HEK293 (cell line): ENCODE measurements around the gene ETDC.
"Not testable (repeated sequence)": the region's sequence is repeated elsewhere in the genome, so short reads cannot be mapped to it uniquely, and the experiment has no call there.

Experiments
- CTCF ChIA-PET: fragments of 350-600 bp; formaldehyde crosslinking; extraction: SDS; loops from one replicate; lab custom pipeline; 2021; ENCODE audit warnings: antibody characterized with exemption; lab: Yijun Ruan, JAX
- POLR2A ChIA-PET: fragments of 300-600 bp; formaldehyde crosslinking; extraction: SDS; loops from one replicate; lab custom pipeline; 2020; ENCODE audit warnings: antibody characterized with exemption, inconsistent platforms; lab: Yijun Ruan, JAX
- H3K27ac ChIP-seq: fragments of 200-500 bp; sonication (Bioruptor generic); 2 replicates; pipeline ENCODE4 v1.5.1; 2014; ENCODE audit warnings: low read depth, low read length, control low read depth, inconsistent platforms; ENCODE audit errors: extremely low read depth
- H3K36me3 ChIP-seq, 2 experiments: fragments of 200-500 bp in 1 of 2; sonication (Bioruptor generic) in 1 of 2; 1 replicate in 1 of 2; 2 replicates in 1 of 2; pipeline ENCODE4 v1.5.1; 2014 to 2017; ENCODE audit warnings: inconsistent platforms in 2 of 2, low read length in 2 of 2; ENCODE audit not compliant: control insufficient read depth in 2 of 2, insufficient read depth in 1 of 2
- H3K4me1 ChIP-seq: fragments of 200-500 bp; sonication (Bioruptor generic); 2 replicates; pipeline ENCODE4 v1.5.1; 2014; ENCODE audit warnings: mild to moderate bottlenecking, low read length, inconsistent platforms; ENCODE audit not compliant: control insufficient read depth, insufficient read depth
- H3K4me3 ChIP-seq: 2 replicates; pipeline ENCODE4 v1.5.1; 2011; ENCODE audit warnings: low read depth, mild to moderate bottlenecking, control low read depth, low read length, moderate library complexity
- H3K9me3 ChIP-seq: fragments of 200-500 bp; sonication (Bioruptor generic); 2 replicates; pipeline ENCODE4 v1.5.1; 2014; ENCODE audit warnings: low read depth, low read length, inconsistent platforms; ENCODE audit not compliant: control insufficient read depth, insufficient read depth
- BCL11A ChIP-seq: fragments of 450-650 bp; formaldehyde crosslinking; IDR thresholded peaks from 2 replicates; pipeline ENCODE4 v1.5.1; 2016; ENCODE audit warnings: low read depth, missing biosample characterization, missing genetic modification characterization
- SETDB1 ChIP-seq: IDR thresholded peaks from one replicate; pipeline ENCODE4 v1.6.1; 2017; ENCODE audit warnings: mild to moderate bottlenecking, low read length, moderate library complexity, mixed read lengths; ENCODE audit not compliant: insufficient read length
- YY1 ChIP-seq: fragments of 450-650 bp; formaldehyde crosslinking; IDR thresholded peaks from 2 replicates; pipeline ENCODE4 v1.5.1; 2018; ENCODE audit warnings: missing biosample characterization, missing genetic modification characterization
- ZNF174 ChIP-seq: fragments of 450-650 bp; formaldehyde crosslinking; IDR thresholded peaks from 2 replicates; pipeline ENCODE4 v1.5.0; 2017; ENCODE audit warnings: missing biosample characterization, mild to moderate bottlenecking, missing genetic modification characterization
- ZNF274 ChIP-seq, 2 experiments: fragments of 200-500 bp in 1 of 2; fragments of 450-650 bp in 1 of 2; sonication (Bioruptor generic) in 1 of 2; formaldehyde crosslinking in 1 of 2; IDR thresholded peaks; 2 replicates each; pipeline versions ENCODE4 v1.5.1 to v1.6.1; 2014 to 2016; ENCODE audit warnings: borderline replicate concordance in 1 of 2, inconsistent platforms in 1 of 2, low read length in 1 of 2, missing biosample characterization in 1 of 2, missing genetic modification characterization in 1 of 2
- ZNF350 ChIP-seq: fragments of 450-650 bp; formaldehyde crosslinking; IDR thresholded peaks from 2 replicates; pipeline ENCODE4 v1.5.0; 2017; ENCODE audit warnings: missing biosample characterization, mild to moderate bottlenecking, missing genetic modification characterization
- ZNF510 ChIP-seq: fragments of 450-650 bp; formaldehyde crosslinking; IDR thresholded peaks from 2 replicates; pipeline ENCODE4 v1.5.1; 2018; ENCODE audit warnings: mild to moderate bottlenecking, missing genetic modification characterization, missing biosample characterization; ENCODE audit not compliant: insufficient replicate concordance
- ZNF610 ChIP-seq: fragments of 450-650 bp; formaldehyde crosslinking; IDR thresholded peaks from 2 replicates; pipeline ENCODE4 v1.5.1; 2016; ENCODE audit warnings: missing biosample characterization, missing genetic modification characterization, borderline replicate concordance
- ZNF677 ChIP-seq: fragments of 450-650 bp; IDR thresholded peaks from 2 replicates; pipeline ENCODE4 v1.5.0; 2018; ENCODE audit warnings: missing biosample characterization, mild to moderate bottlenecking, missing genetic modification characterization, moderate library complexity
- TF ChIP-seq, protein P1 (sequence below): fragments of 450-650 bp; formaldehyde crosslinking; IDR thresholded peaks from 2 replicates; pipeline ENCODE4 v1.5.1; 2017; ENCODE audit warnings: missing biosample characterization, missing genetic modification characterization
- TF ChIP-seq, protein P2 (sequence below): fragments of 450-650 bp; formaldehyde crosslinking; IDR thresholded peaks from 2 replicates; pipeline ENCODE4 v1.5.1; 2016; ENCODE audit warnings: missing biosample characterization, missing genetic modification characterization
- TF ChIP-seq, protein P3 (sequence below): fragments of 450-650 bp; formaldehyde crosslinking; IDR thresholded peaks from 2 replicates; pipeline ENCODE4 v1.5.1; 2017; ENCODE audit warnings: missing biosample characterization, missing genetic modification characterization

Gene ETDC

DNA sequence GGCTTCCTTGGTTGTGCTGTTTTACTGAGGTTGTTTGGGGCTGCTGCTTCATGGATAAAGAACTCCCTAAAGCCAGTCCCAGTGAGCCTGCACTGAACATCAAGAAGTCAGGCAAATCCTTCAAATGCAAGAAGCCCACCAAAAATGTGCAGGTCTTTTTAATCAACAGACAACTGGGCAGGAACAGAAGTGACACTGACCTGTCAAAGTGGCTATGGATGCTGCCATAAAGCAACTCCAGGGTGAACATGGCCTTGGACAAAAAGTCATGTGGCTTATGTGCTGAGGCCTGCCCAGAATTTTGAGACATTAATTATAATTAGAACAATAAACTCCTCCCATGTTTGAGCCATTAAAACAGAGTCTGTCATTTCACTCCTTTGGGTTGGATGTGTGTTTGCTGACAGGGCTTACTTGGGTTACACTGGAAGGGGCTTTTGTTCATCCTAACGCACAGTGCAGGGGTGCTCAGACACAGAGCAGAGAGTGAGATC lies at the start of gene ETDC:
TSS of gene ETDC (plus strand) at position 51 of the 494 bp plus-strand sequence. CDS start at position 51, 0 bp downstream.
- no peak within 1 kb of the TSS for H3K4me3 ChIP-seq
- no peak within 1 kb of the TSS for H3K27ac ChIP-seq
- TF ChIP-seq BCL11A: no peak
- no peak for TF ChIP-seq SETDB1
- no peak for TF ChIP-seq ZNF610
- TF ChIP-seq, all 188 proteins: peak for 0
- Histone ChIP-seq H3K36me3 (no peaks in the 10 kb centered on the region), H3K4me1 (no peaks in the 10 kb centered on the region), H3K9me3 (no peaks in the 10 kb centered on the region)
- ChIA-PET POLR2A (no interaction called here), CTCF (no interaction called here)

DNA sequence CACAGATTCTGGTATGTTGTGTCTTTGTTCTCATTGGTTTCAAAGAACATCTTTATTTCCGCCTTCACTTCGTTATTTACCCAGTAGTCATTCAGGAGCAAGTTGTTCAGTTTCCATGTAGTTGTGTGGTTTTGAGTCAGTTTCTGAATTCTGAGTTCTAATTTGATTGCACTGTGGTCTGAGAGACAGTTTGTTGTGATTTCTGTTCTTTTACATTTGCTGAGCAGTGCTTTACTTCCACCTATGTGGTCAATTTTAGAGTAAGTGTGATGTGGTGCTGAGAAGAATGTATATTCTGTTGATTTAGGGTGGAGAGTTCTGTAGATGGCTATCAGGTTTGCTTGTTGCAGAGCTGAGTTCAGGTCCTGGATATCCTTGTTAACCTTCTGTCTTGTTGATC lies 48.3 kb upstream of the ETDC start:
- CTCF ChIA-PET: interaction anchor here (0.6 kb wide), 1 partner anchor 36 kb away, joined by 3 read pairs; no protein-coding TSS in a partner anchor
- H3K36me3 ChIP-seq, POLR2A ChIA-PET: not testable (repeated sequence)

DNA sequence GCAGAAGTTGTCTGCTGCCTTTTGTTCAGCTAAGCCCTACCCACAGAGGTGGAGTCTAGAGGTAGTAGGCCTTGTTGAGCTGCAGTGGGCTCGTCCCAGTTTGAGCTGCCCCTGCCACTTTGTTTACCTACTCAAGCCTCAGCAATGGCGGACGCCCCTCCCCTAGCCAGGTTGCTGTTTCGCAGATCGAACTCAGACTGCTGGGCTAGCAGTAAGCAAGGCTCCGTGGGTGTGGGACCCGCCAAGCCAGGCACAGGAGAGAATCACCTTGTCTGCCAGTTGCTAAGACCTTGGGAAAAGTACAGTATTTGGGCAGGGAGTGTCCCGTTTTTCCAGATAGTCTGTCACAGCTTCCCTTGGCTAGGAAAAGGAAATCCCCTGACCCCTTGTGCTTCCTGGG lies 45.9 kb upstream of the ETDC start:
- H3K4me3 ChIP-seq, CTCF ChIA-PET, H3K9me3 ChIP-seq, H3K27ac ChIP-seq, H3K4me1 ChIP-seq, H3K36me3 ChIP-seq, POLR2A ChIA-PET: not testable (repeated sequence)

More for the DNA sequence above, 48.3 kb upstream of the ETDC start:
- H3K9me3 ChIP-seq, H3K27ac ChIP-seq, H3K4me1 ChIP-seq, H3K4me3 ChIP-seq: not testable (repeated sequence)

DNA sequence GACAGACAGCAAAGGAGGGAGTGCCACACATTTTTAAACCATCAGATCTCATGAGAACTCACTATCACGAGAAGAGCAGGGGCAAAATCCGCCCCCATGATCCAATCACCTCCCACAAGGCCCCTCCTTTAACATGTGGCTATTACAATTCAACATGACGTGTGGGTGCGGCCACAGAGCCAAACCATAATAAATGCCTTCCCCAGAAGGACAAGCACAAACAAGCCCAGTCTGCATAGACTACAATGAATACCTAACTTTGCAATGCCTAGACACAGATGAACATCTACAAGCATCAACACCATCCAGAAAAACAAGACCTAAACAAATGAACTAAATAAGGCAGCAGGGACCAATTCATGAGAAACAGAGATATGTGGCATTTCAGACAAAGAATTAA lies 45.1 kb upstream of the ETDC start:
- TF ChIP-seq ZNF174 (no peak), ZNF677 (tag by site-specific recombination) (no peak), YY1 (tag by site-specific recombination) (no peak), ZNF350 (tag by site-specific recombination) (no peak), ZNF510 (tag by site-specific recombination) (no peak), ZNF274 (IDR thresholded peaks at IDR 0.05; ENCODE audit: low read length) (no peak), ZNF274 (tag by site-specific recombination; IDR thresholded peaks at IDR 0.05; ENCODE audit: borderline replicate concordance) (no peak)
- TF ChIP-seq, protein P1, sequence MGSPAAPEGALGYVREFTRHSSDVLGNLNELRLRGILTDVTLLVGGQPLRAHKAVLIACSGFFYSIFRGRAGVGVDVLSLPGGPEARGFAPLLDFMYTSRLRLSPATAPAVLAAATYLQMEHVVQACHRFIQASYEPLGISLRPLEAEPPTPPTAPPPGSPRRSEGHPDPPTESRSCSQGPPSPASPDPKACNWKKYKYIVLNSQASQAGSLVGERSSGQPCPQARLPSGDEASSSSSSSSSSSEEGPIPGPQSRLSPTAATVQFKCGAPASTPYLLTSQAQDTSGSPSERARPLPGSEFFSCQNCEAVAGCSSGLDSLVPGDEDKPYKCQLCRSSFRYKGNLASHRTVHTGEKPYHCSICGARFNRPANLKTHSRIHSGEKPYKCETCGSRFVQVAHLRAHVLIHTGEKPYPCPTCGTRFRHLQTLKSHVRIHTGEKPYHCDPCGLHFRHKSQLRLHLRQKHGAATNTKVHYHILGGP: no peak
- TF ChIP-seq, protein P2, sequence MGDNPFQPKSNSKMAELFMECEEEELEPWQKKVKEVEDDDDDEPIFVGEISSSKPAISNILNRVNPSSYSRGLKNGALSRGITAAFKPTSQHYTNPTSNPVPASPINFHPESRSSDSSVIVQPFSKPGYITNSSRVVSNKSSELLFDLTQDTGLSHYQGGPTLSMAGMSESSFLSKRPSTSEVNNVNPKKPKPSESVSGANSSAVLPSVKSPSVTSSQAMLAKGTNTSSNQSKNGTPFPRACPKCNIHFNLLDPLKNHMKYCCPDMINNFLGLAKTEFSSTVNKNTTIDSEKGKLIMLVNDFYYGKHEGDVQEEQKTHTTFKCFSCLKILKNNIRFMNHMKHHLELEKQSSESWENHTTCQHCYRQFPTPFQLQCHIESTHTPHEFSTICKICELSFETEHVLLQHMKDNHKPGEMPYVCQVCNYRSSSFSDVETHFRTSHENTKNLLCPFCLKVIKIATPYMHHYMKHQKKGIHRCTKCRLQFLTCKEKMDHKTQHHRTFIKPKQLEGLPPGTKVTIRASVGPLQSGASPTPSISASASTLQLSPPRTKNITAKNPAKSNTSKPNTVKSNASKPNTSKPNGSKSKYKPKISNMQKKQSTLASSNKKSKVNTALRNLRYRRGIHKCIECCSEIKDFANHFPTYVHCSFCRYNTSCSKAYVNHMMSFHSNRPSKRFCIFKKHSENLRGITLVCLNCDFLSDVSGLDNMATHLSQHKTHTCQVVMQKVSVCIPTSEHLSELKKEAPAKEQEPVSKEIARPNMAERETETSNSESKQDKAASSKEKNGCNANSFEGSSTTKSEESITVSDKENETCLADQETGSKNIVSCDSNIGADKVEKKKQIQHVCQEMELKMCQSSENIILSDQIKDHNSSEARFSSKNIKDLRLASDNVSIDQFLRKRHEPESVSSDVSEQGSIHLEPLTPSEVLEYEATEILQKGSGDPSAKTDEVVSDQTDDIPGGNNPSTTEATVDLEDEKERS (tag by site-specific recombination): no peak
- TF ChIP-seq, protein P3, sequence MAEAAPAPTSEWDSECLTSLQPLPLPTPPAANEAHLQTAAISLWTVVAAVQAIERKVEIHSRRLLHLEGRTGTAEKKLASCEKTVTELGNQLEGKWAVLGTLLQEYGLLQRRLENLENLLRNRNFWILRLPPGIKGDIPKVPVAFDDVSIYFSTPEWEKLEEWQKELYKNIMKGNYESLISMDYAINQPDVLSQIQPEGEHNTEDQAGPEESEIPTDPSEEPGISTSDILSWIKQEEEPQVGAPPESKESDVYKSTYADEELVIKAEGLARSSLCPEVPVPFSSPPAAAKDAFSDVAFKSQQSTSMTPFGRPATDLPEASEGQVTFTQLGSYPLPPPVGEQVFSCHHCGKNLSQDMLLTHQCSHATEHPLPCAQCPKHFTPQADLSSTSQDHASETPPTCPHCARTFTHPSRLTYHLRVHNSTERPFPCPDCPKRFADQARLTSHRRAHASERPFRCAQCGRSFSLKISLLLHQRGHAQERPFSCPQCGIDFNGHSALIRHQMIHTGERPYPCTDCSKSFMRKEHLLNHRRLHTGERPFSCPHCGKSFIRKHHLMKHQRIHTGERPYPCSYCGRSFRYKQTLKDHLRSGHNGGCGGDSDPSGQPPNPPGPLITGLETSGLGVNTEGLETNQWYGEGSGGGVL (tag by site-specific recombination): no peak
- Histone ChIP-seq H3K9me3 (no peaks in the 10 kb centered on the region; the same call in 1 of the 2 replicates), H3K36me3 (no peaks in the 10 kb centered on the region), H3K4me1 (no peaks in the 10 kb centered on the region), H3K4me3 (no peak overlapping the region), H3K27ac (no peak overlapping the region)
- ChIA-PET POLR2A (no interaction called here), CTCF (no interaction called here)
